Measurements from ENCODE around the gene MAEA.

- TF ChIP-seq CTCF (IDR thresholded peaks at IDR 0.05; ENCODE audit: low read depth, low read length) (no peak), EZH2phosphoT487 (IDR thresholded peaks at IDR 0.05; ENCODE audit: low read depth) (no peak)
Observed at GRCh38 chr4:1247864-1248244, 41.8 kb upstream of the MAEA start.

Measured in OCI-LY3 (cell line).